Measurements from ENCODE around the gene SERPINA12. TPM values are rescaled to one million over a fixed set of nuclear protein-coding genes. Genes with fewer than 3 reads are reported as not detected.

SERPINA12 gene
- total and polyA plus RNA-seq, 7 donors: not detected

DNA sequence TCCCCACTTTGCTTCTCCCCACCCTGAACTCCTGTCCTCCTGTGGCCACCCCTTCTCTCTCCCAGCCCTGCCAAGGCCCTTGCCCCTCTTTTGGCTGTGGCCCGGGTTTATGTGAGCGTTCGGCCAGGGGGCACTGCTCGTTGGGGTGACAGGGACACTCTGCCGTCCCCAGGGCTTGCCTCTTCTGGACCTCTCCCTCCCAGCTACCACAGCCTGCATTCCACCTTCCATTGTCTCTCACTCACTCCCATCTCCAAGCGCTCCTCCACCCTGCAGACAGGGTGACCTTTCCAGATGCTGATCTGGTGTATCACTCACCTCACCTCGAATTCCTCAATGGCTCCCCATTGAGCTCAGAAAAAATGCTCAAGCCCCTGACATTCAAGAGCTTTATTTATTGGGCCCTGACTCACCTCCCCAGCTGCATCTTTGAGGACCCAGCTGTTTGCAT is 34.7 kb downstream of the SERPINA12 start:
- Histone ChIP-seq H3K4me3 (no peak overlapping the region), H3K27me3 (ENCODE audit: insufficient read depth in 3 of 3, low read length in 2 of 3) (peaks cover 0 to 3% (median 0%) of the 10 kb centered on the region in 3 donors), H3K4me1 (no peaks in the 10 kb centered on the region), H3K27ac (no peak overlapping the region), H3K9me3 (no peaks in the 10 kb centered on the region), H3K36me3 (ENCODE audit: insufficient read depth in 1 of 2, low read depth in 1 of 2) (no peaks in the 10 kb centered on the region)
- TF ChIP-seq, protein P1, sequence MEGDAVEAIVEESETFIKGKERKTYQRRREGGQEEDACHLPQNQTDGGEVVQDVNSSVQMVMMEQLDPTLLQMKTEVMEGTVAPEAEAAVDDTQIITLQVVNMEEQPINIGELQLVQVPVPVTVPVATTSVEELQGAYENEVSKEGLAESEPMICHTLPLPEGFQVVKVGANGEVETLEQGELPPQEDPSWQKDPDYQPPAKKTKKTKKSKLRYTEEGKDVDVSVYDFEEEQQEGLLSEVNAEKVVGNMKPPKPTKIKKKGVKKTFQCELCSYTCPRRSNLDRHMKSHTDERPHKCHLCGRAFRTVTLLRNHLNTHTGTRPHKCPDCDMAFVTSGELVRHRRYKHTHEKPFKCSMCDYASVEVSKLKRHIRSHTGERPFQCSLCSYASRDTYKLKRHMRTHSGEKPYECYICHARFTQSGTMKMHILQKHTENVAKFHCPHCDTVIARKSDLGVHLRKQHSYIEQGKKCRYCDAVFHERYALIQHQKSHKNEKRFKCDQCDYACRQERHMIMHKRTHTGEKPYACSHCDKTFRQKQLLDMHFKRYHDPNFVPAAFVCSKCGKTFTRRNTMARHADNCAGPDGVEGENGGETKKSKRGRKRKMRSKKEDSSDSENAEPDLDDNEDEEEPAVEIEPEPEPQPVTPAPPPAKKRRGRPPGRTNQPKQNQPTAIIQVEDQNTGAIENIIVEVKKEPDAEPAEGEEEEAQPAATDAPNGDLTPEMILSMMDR (IDR thresholded peaks at IDR 0.05): no peak
- intact Hi-C loops (cut with DNase I): no loop called here
- no peak for ATAC-seq
- WGBS, 3 donors: 73 to 86% (median 81%) methylated on average over 7 of the region's 7 CpGs
- DNase-seq: no peak

DNA sequence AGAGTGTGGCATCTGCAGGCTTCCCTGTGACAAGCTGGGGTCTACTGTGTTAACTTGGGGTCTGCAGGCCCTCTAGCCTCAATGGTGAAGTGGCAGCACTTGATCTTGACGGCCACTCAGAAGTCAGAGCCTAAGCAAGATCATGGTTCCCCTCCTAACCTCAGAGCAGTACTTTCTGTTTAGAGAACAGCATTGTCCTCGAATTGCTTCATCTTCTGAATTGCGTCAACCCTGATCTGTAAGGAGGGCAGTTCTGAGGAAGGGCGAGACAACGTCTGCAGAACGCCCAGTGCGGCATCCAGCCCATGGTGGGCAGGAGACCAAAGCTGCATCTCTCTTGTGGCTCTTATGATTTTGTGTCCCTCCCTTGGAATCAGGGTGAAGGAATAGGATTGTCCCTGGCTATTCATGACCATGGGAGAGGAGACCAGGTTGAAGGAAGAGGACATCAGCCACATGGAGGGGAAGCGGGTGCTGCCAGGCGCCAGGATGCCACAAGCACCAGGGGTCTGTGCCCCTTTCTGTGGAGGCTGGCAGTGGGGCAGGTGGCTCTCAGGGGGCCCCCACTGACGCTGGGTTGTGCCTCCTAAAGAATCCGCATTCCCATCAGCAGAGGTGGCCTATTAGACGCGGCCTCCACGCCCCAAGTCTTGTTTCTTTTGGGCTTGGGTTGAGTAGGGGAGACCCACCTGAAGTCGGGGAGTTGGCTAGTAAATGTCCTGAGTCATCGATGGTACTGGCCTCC is 35.4 kb downstream of the SERPINA12 start:
- TF ChIP-seq, protein P1 (IDR thresholded peaks at IDR 0.05): no peak
- DNase-seq (no peak), ATAC-seq (no peak)
- H3K27me3 ChIP-seq (ENCODE audit: insufficient read depth in 3 of 3, low read length in 2 of 3): no peaks in the 10 kb centered on the region
- intact Hi-C loops (cut with DNase I): no loop called here
- 84 to 88% (median 86%) methylated on average over 16 of the region's 16 CpGs for WGBS, 3 donors
- H3K4me1 ChIP-seq: no peaks in the 10 kb centered on the region
- H3K9me3 ChIP-seq: no peaks in the 10 kb centered on the region
- H3K27ac ChIP-seq: no peak overlapping the region
- no peak overlapping the region for H3K4me3 ChIP-seq
- H3K36me3 ChIP-seq (ENCODE audit: insufficient read depth in 1 of 2, low read depth in 1 of 2): no peaks in the 10 kb centered on the region

DNA sequence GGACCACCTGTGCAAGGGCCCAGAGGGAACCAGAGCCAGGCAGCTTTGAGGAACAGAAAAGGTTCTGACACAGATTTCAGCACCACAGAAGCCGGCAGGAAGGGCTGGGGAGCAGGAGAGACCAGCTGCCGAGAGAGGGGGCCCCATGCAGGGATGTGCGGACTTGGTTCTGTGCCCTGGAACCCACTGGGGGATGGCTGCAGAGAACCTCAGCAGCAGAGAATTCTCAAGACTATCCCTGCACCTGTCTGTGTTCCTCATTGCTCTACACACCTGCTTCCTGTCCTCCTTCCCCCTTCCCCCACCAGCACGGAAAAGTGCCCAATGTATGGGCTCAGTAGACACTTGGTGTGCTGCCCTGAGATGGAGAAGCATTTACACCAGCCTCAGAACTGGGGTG is 36.4 kb downstream of the SERPINA12 start:
- H3K36me3 ChIP-seq (ENCODE audit: insufficient read depth in 1 of 2, low read depth in 1 of 2): no peaks in the 10 kb centered on the region
- H3K27me3 ChIP-seq (ENCODE audit: insufficient read depth in 3 of 3, low read length in 2 of 3): no peaks in the 10 kb centered on the region

DNA sequence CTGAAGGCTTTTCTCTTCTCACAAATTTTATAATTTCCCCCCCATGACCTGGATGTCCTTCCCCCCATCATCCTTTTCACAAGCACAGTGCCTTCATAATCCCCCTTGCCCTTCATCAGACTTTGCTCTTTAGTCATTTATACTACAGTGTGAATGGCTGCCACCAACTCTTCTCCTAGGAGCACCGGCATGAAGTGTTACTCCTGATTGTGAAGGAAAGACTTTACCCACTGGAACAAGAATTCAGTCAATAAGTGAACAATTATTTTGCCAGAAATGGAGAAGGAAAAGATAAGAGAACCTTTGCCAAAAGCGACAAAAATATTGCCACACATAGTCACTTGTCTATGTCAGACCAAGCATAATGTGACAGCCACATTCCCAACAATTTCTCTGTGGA is 38.2 kb downstream of the SERPINA12 start:
- intact Hi-C loops (cut with DNase I): no loop called here
- no peak overlapping the region for H3K4me3 ChIP-seq
- ATAC-seq: no peak
- TF ChIP-seq, protein P1 (IDR thresholded peaks at IDR 0.05): no peak
- WGBS, 3 donors: 90 to 97% (median 93%) methylated on average over 2 of the region's 2 CpGs
- no peak for DNase-seq
- H3K9me3 ChIP-seq: no peaks in the 10 kb centered on the region
- no peaks in the 10 kb centered on the region for H3K36me3 ChIP-seq (ENCODE audit: insufficient read depth in 1 of 2, low read depth in 1 of 2)
- no peaks in the 10 kb centered on the region for H3K4me1 ChIP-seq
- no peak overlapping the region for H3K27ac ChIP-seq
- no peaks in the 10 kb centered on the region for H3K27me3 ChIP-seq (ENCODE audit: insufficient read depth in 3 of 3, low read length in 2 of 3)

More for the DNA sequence above, 36.4 kb downstream of the SERPINA12 start:
- Histone ChIP-seq H3K9me3 (no peaks in the 10 kb centered on the region), H3K4me3 (no peak overlapping the region), H3K27ac (no peak overlapping the region), H3K4me1 (no peaks in the 10 kb centered on the region)
- WGBS, 3 donors: 24 to 40% (median 30%) methylated on average over 4 of the region's 4 CpGs
- no peak for DNase-seq
- ATAC-seq: no peak
- intact Hi-C loops (cut with DNase I): no loop called here
- TF ChIP-seq, protein P1 (IDR thresholded peaks at IDR 0.05): no peak

- intact Hi-C loops (cut with DNase I): no loop called here
- Histone ChIP-seq H3K36me3 (ENCODE audit: insufficient read depth in 1 of 2, low read depth in 1 of 2) (no peaks in the 10 kb centered on the region), H3K4me1 (no peaks in the 10 kb centered on the region), H3K4me3 (no peak overlapping the region), H3K9me3 (no peaks in the 10 kb centered on the region), H3K27ac (no peak overlapping the region), H3K27me3 (ENCODE audit: insufficient read depth in 3 of 3, low read length in 2 of 3) (no peaks in the 10 kb centered on the region)
- TF ChIP-seq, protein P1 (IDR thresholded peaks at IDR 0.05): no peak
- DNase-seq: no peak
- WGBS, 3 donors: 37 to 62% (median 58%) methylated on average over 2 of the region's 2 CpGs
- ATAC-seq: no peak
Measured at GRCh38 chr14:94470311-94470710, 39.0 kb downstream of the SERPINA12 start.

All from psoas muscle (tissue), 8 donors.